ENCODE results near the gene CEACAM4. TPM values are rescaled to one million over a fixed set of nuclear protein-coding genes. Genes with fewer than 3 reads are reported as not detected.

The CEACAM4 gene
- total and polyA plus RNA-seq, 2 donors from 2014 or later = 4.7 TPM; not detected in 1

GRCh38 chr19:41615207-41615606 lies 11.7 kb downstream of the CEACAM4 start:
- H3K9me3 ChIP-seq (ENCODE audit: control insufficient read depth in 2 of 3, insufficient read depth in 1 of 3, low read length in 3 of 3) = no peaks in the 10 kb centered on the region
- intact Hi-C loops (cut with DNase I) = no loop called here
- H3K4me1 ChIP-seq (ENCODE audit: control insufficient read depth in 2 of 3, insufficient read depth in 2 of 3, low read depth in 1 of 3, low read length in 3 of 3) = no peaks in the 10 kb centered on the region
- H3K9ac ChIP-seq (ENCODE audit: low read length in 3 of 3) = no peak overlapping the region
- TF ChIP-seq CTCF (IDR thresholded peaks at IDR 0.05; ENCODE audit: borderline replicate concordance, extremely low read depth, insufficient read depth) = no peak
- no peaks in the 10 kb centered on the region for H3K27me3 ChIP-seq (ENCODE audit: control insufficient read depth, insufficient read depth, low read length)
- no peak for FAIRE-seq
- no peak for DNase-seq
- no peaks in the 10 kb centered on the region for H3K36me3 ChIP-seq (ENCODE audit: control insufficient read depth in 2 of 3, insufficient read depth in 3 of 3, low read length in 3 of 3)
- no peak overlapping the region for H3K4me3 ChIP-seq (ENCODE audit: low read length in 3 of 3)
- H3K27ac ChIP-seq (ENCODE audit: low read depth in 2 of 2, low read length in 2 of 2) = no peak overlapping the region

DNA sequence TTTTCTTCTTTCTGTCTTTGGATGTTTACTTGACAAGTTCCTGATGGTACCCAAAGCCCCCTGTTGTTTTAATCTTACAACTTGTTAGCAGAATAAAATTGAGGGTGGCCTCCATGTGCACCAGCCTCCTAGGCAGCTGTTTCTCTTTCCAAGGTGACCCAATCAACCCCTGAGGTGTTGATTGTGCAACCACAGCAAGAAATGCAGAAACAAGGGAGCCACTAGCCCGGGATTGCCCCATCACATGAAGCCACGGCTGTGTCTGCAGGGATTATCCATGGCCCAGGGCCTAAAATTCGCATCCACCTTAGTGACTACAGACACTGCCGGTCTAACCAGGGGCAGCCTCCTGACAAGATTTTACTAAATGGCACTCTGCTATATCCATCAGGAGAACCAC lies 14.4 kb downstream of the CEACAM4 start:
- no peak overlapping the region for H3K9ac ChIP-seq (ENCODE audit: low read length in 3 of 3)
- H3K9me3 ChIP-seq (ENCODE audit: control insufficient read depth in 2 of 3, insufficient read depth in 1 of 3, low read length in 3 of 3) = no peaks in the 10 kb centered on the region
- intact Hi-C loops (cut with DNase I) = no loop called here
- TF ChIP-seq CTCF (IDR thresholded peaks at IDR 0.05; ENCODE audit: borderline replicate concordance, extremely low read depth, insufficient read depth) = no peak
- FAIRE-seq (no peak), DNase-seq (no peak)
- H3K36me3 ChIP-seq (ENCODE audit: control insufficient read depth in 2 of 3, insufficient read depth in 3 of 3, low read length in 3 of 3) = no peaks in the 10 kb centered on the region
- H3K27ac ChIP-seq (ENCODE audit: low read depth in 2 of 2, low read length in 2 of 2) = no peak overlapping the region
- H3K27me3 ChIP-seq (ENCODE audit: control insufficient read depth, insufficient read depth, low read length) = no peaks in the 10 kb centered on the region
- no peaks in the 10 kb centered on the region for H3K4me1 ChIP-seq (ENCODE audit: control insufficient read depth in 2 of 3, insufficient read depth in 2 of 3, low read depth in 1 of 3, low read length in 3 of 3)
- no peak overlapping the region for H3K4me3 ChIP-seq (ENCODE audit: low read length in 3 of 3)

DNA sequence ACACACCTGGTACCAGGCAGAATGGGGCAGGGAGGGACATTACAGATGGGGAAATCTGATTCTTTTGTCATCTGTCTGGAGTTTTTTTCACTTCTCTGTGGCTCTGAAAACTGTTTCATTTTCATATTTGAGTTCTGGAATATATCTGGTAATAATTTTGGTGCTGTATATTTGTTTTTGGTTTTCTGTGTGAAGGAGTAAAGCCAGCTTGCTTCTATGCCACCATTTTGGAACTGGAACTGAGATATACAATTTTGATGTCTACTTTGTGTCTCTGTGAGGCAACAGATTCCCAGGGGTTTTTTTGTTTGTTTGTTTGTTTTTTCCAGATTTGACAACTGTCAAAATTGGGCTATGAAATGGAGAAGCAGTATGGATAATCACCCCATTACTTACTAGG lies 16.1 kb downstream of the CEACAM4 start:
- TF ChIP-seq CTCF (IDR thresholded peaks at IDR 0.05; ENCODE audit: borderline replicate concordance, extremely low read depth, insufficient read depth) = no peak
- intact Hi-C loops (cut with DNase I) = no loop called here
- DNase-seq = no peak

DNA sequence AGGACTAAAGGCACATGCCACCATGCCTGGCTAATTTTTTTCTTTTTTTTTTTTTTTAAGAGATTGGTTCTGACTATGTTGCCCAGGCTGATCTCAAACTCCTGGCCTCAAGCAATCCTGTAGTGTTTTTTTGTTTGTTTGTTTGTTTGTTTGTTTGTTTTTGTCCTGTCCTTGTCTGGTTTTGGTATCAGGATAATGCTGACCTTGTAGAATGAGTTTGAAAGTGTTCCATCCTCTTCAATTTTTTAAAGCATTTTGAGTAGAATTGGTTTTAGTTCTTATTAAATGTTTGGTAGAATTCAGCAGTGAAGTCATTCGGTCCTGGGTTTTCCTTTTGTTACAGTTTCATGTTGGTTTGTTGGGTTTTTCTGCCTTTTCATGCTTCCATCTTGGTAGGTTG lies 19.2 kb downstream of the CEACAM4 start:
- no peak for TF ChIP-seq CTCF (IDR thresholded peaks at IDR 0.05; ENCODE audit: borderline replicate concordance, extremely low read depth, insufficient read depth)
- no peaks in the 10 kb centered on the region for H3K4me1 ChIP-seq (ENCODE audit: control insufficient read depth in 2 of 3, insufficient read depth in 2 of 3, low read depth in 1 of 3, low read length in 3 of 3)
- H3K9me3 ChIP-seq (ENCODE audit: control insufficient read depth in 2 of 3, insufficient read depth in 1 of 3, low read length in 3 of 3) = no peaks in the 10 kb centered on the region
- no peak for DNase-seq
- intact Hi-C loops (cut with DNase I) = no loop called here
- no peaks in the 10 kb centered on the region for H3K36me3 ChIP-seq (ENCODE audit: control insufficient read depth in 2 of 3, insufficient read depth in 3 of 3, low read length in 3 of 3)
- no peak overlapping the region for H3K4me3 ChIP-seq (ENCODE audit: low read length in 3 of 3)
- no peak overlapping the region for H3K27ac ChIP-seq (ENCODE audit: low read depth in 2 of 2, low read length in 2 of 2)
- no peak for FAIRE-seq
- H3K9ac ChIP-seq (ENCODE audit: low read length in 3 of 3) = no peak overlapping the region
- H3K27me3 ChIP-seq (ENCODE audit: control insufficient read depth, insufficient read depth, low read length) = no peaks in the 10 kb centered on the region

More for the DNA sequence above, 16.1 kb downstream of the CEACAM4 start:
- Histone ChIP-seq H3K36me3 (ENCODE audit: control insufficient read depth in 2 of 3, insufficient read depth in 3 of 3, low read length in 3 of 3) (no peaks in the 10 kb centered on the region), H3K27ac (ENCODE audit: low read depth in 2 of 2, low read length in 2 of 2) (no peak overlapping the region), H3K4me1 (ENCODE audit: control insufficient read depth in 2 of 3, insufficient read depth in 2 of 3, low read depth in 1 of 3, low read length in 3 of 3) (no peaks in the 10 kb centered on the region), H3K9me3 (ENCODE audit: control insufficient read depth in 2 of 3, insufficient read depth in 1 of 3, low read length in 3 of 3) (no peaks in the 10 kb centered on the region), H3K4me3 (ENCODE audit: low read length in 3 of 3) (no peak overlapping the region), H3K9ac (ENCODE audit: low read length in 3 of 3) (no peak overlapping the region), H3K27me3 (ENCODE audit: control insufficient read depth, insufficient read depth, low read length) (no peaks in the 10 kb centered on the region)
- FAIRE-seq = no peak

All from kidney (tissue), 14 donors.